Activated T-helper 1 cell treated with anti-CD3 and anti-CD28 coated beads, Interleukin-2, amount 50 U/mL, for 16 hours (primary cell): ENCODE results near the gene DENND1A.
"Not testable (repeated sequence)": the region's sequence is repeated elsewhere in the genome, so short reads cannot be mapped to it uniquely, and the experiment has no call there.

Experiments used
- DNase-seq, 2 donors: peaks; one replicate each; pipeline ENCODE4 v3.0.0-alpha.2; 2020; ENCODE audit warnings: low read depth in 1 of 2, low spot score in 1 of 2

The DENND1A gene

GRCh38 chr9:123925161-123925560 lies 4.8 kb downstream of the DENND1A start:
- DNase-seq, result no peak

- DNase-seq, result no peak
These were observed 5.2 kb downstream of the DENND1A start for GRCh38 chr9:123924727-123925126.

- DNase-seq, result no peak
These were observed 6.0 kb downstream of the DENND1A start for GRCh38 chr9:123923884-123924283.

GRCh38 chr9:123923377-123923776 lies 6.5 kb downstream of the DENND1A start:
- no peak for DNase-seq

- no peak for DNase-seq
These were observed 7.0 kb downstream of the DENND1A start for GRCh38 chr9:123922911-123923310.

GRCh38 chr9:123922431-123922830 lies 7.5 kb downstream of the DENND1A start:
- DNase-seq, result no peak

- no peak for DNase-seq
These were observed 15.3 kb downstream of the DENND1A start for GRCh38 chr9:123914517-123915196.

GRCh38 chr9:123912167-123912897 lies 17.6 kb downstream of the DENND1A start:
- DNase-seq, result no peak

GRCh38 chr9:123911024-123911423 lies 18.9 kb downstream of the DENND1A start:
- DNase-seq, result no peak

GRCh38 chr9:123909192-123909591 lies 20.7 kb downstream of the DENND1A start:
- DNase-seq, result not testable (repeated sequence)

- DNase-seq, result not testable (repeated sequence)
These were observed 26.4 kb downstream of the DENND1A start for GRCh38 chr9:123903550-123903949.

GRCh38 chr9:123894822-123895221 lies 35.1 kb downstream of the DENND1A start:
- DNase-seq, result no peak

GRCh38 chr9:123893831-123894460 lies 36.0 kb downstream of the DENND1A start:
- no peak for DNase-seq

- no peak for DNase-seq
These were observed 36.8 kb downstream of the DENND1A start for GRCh38 chr9:123893115-123893514.

GRCh38 chr9:123887837-123888236 lies 42.1 kb downstream of the DENND1A start:
- no peak for DNase-seq

GRCh38 chr9:123885834-123886233 lies 44.1 kb downstream of the DENND1A start:
- DNase-seq, result not testable (repeated sequence)

GRCh38 chr9:123883634-123884033 lies 46.3 kb downstream of the DENND1A start:
- DNase-seq, result no peak

GRCh38 chr9:123881604-123882003 lies 48.3 kb downstream of the DENND1A start:
- no peak for DNase-seq

GRCh38 chr9:123880420-123880819 lies 49.5 kb downstream of the DENND1A start:
- no peak for DNase-seq

- no peak for DNase-seq
These were observed 53.2 kb downstream of the DENND1A start for GRCh38 chr9:123876750-123877149.

- no peak for DNase-seq
These were observed 57.2 kb downstream of the DENND1A start for GRCh38 chr9:123872710-123873109.

- DNase-seq, result no peak
These were observed 58.1 kb downstream of the DENND1A start for GRCh38 chr9:123871781-123872180.
